HepG2 (cell line): ENCODE results near the gene PRM3. TPM values are rescaled to one million over a fixed set of nuclear protein-coding genes. Genes with fewer than 3 reads are reported as not detected.

Source experiments
- ATM ChIP-seq: fragments of 450-650 bp; IDR thresholded peaks from 2 replicates; pipeline ENCODE4 v1.7.1; 2017; ENCODE audit warnings: mild to moderate bottlenecking, borderline replicate concordance
- DNMT1 ChIP-seq: sonication (generic); formaldehyde crosslinking; IDR thresholded peaks from 2 replicates; pipeline ENCODE4 v1.5.1; 2020; ENCODE audit warnings: mild to moderate bottlenecking, missing genetic modification reagents
- FOXJ3 ChIP-seq: sonication (generic); formaldehyde crosslinking; IDR thresholded peaks from 2 replicates; pipeline ENCODE4 v1.4.0; 2020; ENCODE audit warnings: missing genetic modification reagents, mild to moderate bottlenecking, borderline replicate concordance
- HNF1B ChIP-seq: sonication (generic); formaldehyde crosslinking; IDR thresholded peaks from 2 replicates; pipeline ENCODE4 v1.5.1; 2020; ENCODE audit warnings: mild to moderate bottlenecking, moderate library complexity, missing genetic modification reagents
- KDM6A ChIP-seq: IDR thresholded peaks from 2 replicates; pipeline ENCODE4 v1.6.1; 2016; ENCODE audit warnings: low read depth
- LCORL ChIP-seq, 2 experiments: fragments of 450-650 bp in 1 of 2; sonication (generic) in 1 of 2; formaldehyde crosslinking in 1 of 2; IDR thresholded peaks; 2 replicates each; pipeline versions ENCODE4 v1.5.0 to v1.6.1; 2017 to 2020; ENCODE audit warnings: antibody characterized with exemption in 1 of 2, missing genetic modification reagents in 1 of 2
- POLR2AphosphoS2 ChIP-seq: IDR thresholded peaks from 2 replicates; pipeline ENCODE4 v1.6.1; 2011; ENCODE audit warnings: low read depth, low read length, improper control_type of control experiment
- TARDBP ChIP-seq: sonication (generic); formaldehyde crosslinking; IDR thresholded peaks from 2 replicates; pipeline ENCODE4 v1.8.0; 2022; ENCODE audit warnings: mild to moderate bottlenecking, missing genetic modification reagents
- ZBTB38 ChIP-seq: sonication (generic); formaldehyde crosslinking; IDR thresholded peaks from 2 replicates; pipeline ENCODE4 v1.5.1; 2020; ENCODE audit warnings: mild to moderate bottlenecking, missing genetic modification reagents
- ZFP41 ChIP-seq: sonication (generic); formaldehyde crosslinking; IDR thresholded peaks from 2 replicates; pipeline ENCODE4 v1.4.0; 2020; ENCODE audit warnings: mild to moderate bottlenecking, missing genetic modification reagents, borderline replicate concordance
- ZNF235 ChIP-seq: sonication (generic); formaldehyde crosslinking; IDR thresholded peaks from 2 replicates; pipeline ENCODE4 v1.8.1; 2023; ENCODE audit warnings: mild to moderate bottlenecking, missing genetic modification reagents, borderline replicate concordance
- ZNF460 ChIP-seq: sonication (generic); formaldehyde crosslinking; IDR thresholded peaks from 2 replicates; pipeline ENCODE4 v1.5.1; 2020; ENCODE audit warnings: missing genetic modification reagents, mild to moderate bottlenecking, borderline replicate concordance
- ZNF543 ChIP-seq: sonication (generic); formaldehyde crosslinking; IDR thresholded peaks from 2 replicates; pipeline ENCODE4 v1.4.0; 2020; ENCODE audit warnings: mild to moderate bottlenecking, missing genetic modification reagents
- ZNF563 ChIP-seq: sonication (generic); formaldehyde crosslinking; IDR thresholded peaks from 2 replicates; pipeline ENCODE4 v1.8.0; 2022; ENCODE audit warnings: mild to moderate bottlenecking, moderate library complexity, missing genetic modification reagents
- ZNF883 ChIP-seq: sonication (generic); formaldehyde crosslinking; IDR thresholded peaks from 2 replicates; pipeline ENCODE4 v1.5.1; 2020; ENCODE audit warnings: mild to moderate bottlenecking, missing genetic modification reagents; ENCODE audit errors: not compliant biosample characterization
- polyA plus RNA-seq, 8 experiments: library from polyadenylated mRNA; depleted of rRNA in 3 of 8; stranded (reverse) in 7 of 8; unstranded in 1 of 8; fragments of >200 nt; fragmentation: Illumina TruSeq in 4 of 8; extraction: Trizol in 4 of 8; gene quantifications; 2 replicates each; pipeline versions ENCODE4 v1.2.1 to v1.2.3, GENCODE V29; 2011 to 2016; ENCODE audit warnings: low read depth in 4 of 8, missing spikeins in 1 of 8, mixed read lengths in 1 of 8; ENCODE audit not compliant: insufficient read depth in 1 of 8
- total RNA-seq, 5 experiments: library from RNA; depleted of rRNA; stranded (reverse); fragments of >200 nt; fragmentation: Illumina TruSeq; extraction: Trizol; gene quantifications; 2 replicates each; pipeline ENCODE4 v1.2.3, GENCODE V29; 2016; ENCODE audit warnings: low read depth in 1 of 5
- TF ChIP-seq, protein P1 (sequence below), 2 experiments: fragments of 450-650 bp in 1 of 2; sonication (generic) in 1 of 2; formaldehyde crosslinking in 1 of 2; IDR thresholded peaks; 2 replicates each; pipeline versions ENCODE4 v1.6.1 to v1.8.0; 2016 to 2022; ENCODE audit warnings: antibody characterized with exemption in 1 of 2, mild to moderate bottlenecking in 1 of 2, missing genetic modification reagents in 1 of 2
- TF ChIP-seq, protein P2 (sequence below): IDR thresholded peaks from 2 replicates; pipeline ENCODE4 v1.6.1; 2016; ENCODE audit warnings: low read depth, borderline replicate concordance

Gene PRM3
- total and polyA plus RNA-seq, 2 of the 13 experiments (the other 11 are each of a cell fraction or from before 2014, with no cell fraction given) = not detected

GRCh38 chr16:11251525-11252481 lies 21.6 kb downstream of the PRM3 start (continued):
- TF ChIP-seq, protein P1, sequence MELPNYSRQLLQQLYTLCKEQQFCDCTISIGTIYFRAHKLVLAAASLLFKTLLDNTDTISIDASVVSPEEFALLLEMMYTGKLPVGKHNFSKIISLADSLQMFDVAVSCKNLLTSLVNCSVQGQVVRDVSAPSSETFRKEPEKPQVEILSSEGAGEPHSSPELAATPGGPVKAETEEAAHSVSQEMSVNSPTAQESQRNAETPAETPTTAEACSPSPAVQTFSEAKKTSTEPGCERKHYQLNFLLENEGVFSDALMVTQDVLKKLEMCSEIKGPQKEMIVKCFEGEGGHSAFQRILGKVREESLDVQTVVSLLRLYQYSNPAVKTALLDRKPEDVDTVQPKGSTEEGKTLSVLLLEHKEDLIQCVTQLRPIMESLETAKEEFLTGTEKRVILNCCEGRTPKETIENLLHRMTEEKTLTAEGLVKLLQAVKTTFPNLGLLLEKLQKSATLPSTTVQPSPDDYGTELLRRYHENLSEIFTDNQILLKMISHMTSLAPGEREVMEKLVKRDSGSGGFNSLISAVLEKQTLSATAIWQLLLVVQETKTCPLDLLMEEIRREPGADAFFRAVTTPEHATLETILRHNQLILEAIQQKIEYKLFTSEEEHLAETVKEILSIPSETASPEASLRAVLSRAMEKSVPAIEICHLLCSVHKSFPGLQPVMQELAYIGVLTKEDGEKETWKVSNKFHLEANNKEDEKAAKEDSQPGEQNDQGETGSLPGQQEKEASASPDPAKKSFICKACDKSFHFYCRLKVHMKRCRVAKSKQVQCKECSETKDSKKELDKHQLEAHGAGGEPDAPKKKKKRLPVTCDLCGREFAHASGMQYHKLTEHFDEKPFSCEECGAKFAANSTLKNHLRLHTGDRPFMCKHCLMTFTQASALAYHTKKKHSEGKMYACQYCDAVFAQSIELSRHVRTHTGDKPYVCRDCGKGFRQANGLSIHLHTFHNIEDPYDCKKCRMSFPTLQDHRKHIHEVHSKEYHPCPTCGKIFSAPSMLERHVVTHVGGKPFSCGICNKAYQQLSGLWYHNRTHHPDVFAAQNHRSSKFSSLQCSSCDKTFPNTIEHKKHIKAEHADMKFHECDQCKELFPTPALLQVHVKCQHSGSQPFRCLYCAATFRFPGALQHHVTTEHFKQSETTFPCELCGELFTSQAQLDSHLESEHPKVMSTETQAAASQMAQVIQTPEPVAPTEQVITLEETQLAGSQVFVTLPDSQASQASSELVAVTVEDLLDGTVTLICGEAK (IDR thresholded peaks at IDR 0.05) = no peak
- TF ChIP-seq, protein P1 (CRISPR knock-in tag; IDR thresholded peaks at IDR 0.05) = no peak; the same call in 1 of the 2 replicates
- TF ChIP-seq HNF1B (0 out of 2 replicates have a peak, but pooled peaks have one; percentile 61), ZNF460 (CRISPR knock-in tag) (no peak), TARDBP (CRISPR knock-in tag) (peak; percentile 67), POLR2AphosphoS2 (no peak; the same call in none of the 2 replicates), ZNF883 (CRISPR knock-in tag) (no peak), DNMT1 (CRISPR knock-in tag) (peak; percentile 69; the same call in 1 of the 2 replicates), FOXJ3 (no peak), ATM (no peak), ZBTB38 (peak; percentile 77), ZNF563 (CRISPR knock-in tag) (0 out of 2 replicates have a peak, but pooled peaks have one; percentile 46), ZFP41 (CRISPR knock-in tag) (no peak), ZNF543 (CRISPR knock-in tag) (no peak), KDM6A (CRISPR knock-in tag) (no peak), LCORL (IDR thresholded peaks at IDR 0.05) (no peak), LCORL (CRISPR knock-in tag; IDR thresholded peaks at IDR 0.05) (0 out of 2 replicates have a peak, but pooled peaks have one; percentile 53), ZNF235 (no peak)
- TF ChIP-seq, protein P2, sequence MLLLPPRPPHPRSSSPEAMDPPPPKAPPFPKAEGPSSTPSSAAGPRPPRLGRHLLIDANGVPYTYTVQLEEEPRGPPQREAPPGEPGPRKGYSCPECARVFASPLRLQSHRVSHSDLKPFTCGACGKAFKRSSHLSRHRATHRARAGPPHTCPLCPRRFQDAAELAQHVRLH = peak; percentile 51; the same call in 1 of the 2 replicates
